Measurements from ENCODE around the gene APBB2. TPM values are rescaled to one million over a fixed set of nuclear protein-coding genes. Genes with fewer than 3 reads are reported as not detected.

Gene APBB2
- total and polyA plus RNA-seq, 2 of the 4 experiments (the other 2 are of a cell fraction), result 47.9 to 75.5 TPM

GRCh38 chr4:41136456-41136855 is 77.9 kb downstream of the APBB2 start:
- H4K91ac ChIP-seq (ENCODE audit: insufficient read depth, low read depth, low read length), result no peak overlapping the region
- CTCF ChIA-PET, result interaction anchor here (1.2 kb wide), 1 partner anchor 78 kb away, joined by 4 read pairs; the partner anchor contains the start of gene APBB2
- H3K4me2 ChIP-seq (ENCODE audit: low read depth, low read length), result no peak overlapping the region
- ATAC-seq (ENCODE audit: low read depth) (no peak), DNase-seq (no peak)
- TF ChIP-seq POLR2A (IDR thresholded peaks at IDR 0.05; ENCODE audit: low read depth, low read length) (no peak), FOS (IDR thresholded peaks at IDR 0.05; ENCODE audit: low read depth, low read length) (no peak), CHD1 (IDR thresholded peaks at IDR 0.05; ENCODE audit: low read depth, low read length) (no peak), RCOR1 (IDR thresholded peaks at IDR 0.05; ENCODE audit: insufficient replicate concordance, low read length) (no peak), MAZ (IDR thresholded peaks at IDR 0.05; ENCODE audit: borderline replicate concordance, low read depth, low read length) (no peak), NFE2L2 (IDR thresholded peaks at IDR 0.05; ENCODE audit: low read depth, low read length) (no peak), USF2 (IDR thresholded peaks at IDR 0.05; ENCODE audit: low read depth, low read length) (no peak), MXI1 (IDR thresholded peaks at IDR 0.05; ENCODE audit: borderline replicate concordance, low read depth, low read length) (no peak), MAFK (IDR thresholded peaks at IDR 0.05; ENCODE audit: low read depth, low read length) (no peak), CTCF (conservative IDR thresholded peaks at IDR 0.05; ENCODE audit: low read depth, low read length) (no peak), ELK1 (IDR thresholded peaks at IDR 0.05; ENCODE audit: borderline replicate concordance, low read depth, low read length) (no peak)
- no peak overlapping the region for H2BK20ac ChIP-seq (ENCODE audit: low read depth, low read length)
- peaks cover 8% of the 10 kb centered on the region for H3K4me1 ChIP-seq (ENCODE audit: control insufficient read depth, insufficient read depth, low read length)
- no peak overlapping the region for H3K18ac ChIP-seq (ENCODE audit: low read depth, low read length)
- H2AK5ac ChIP-seq (ENCODE audit: low read depth, low read length), result peak overlapping the region; percentile 7; the same call in 1 of the 2 replicates
- H4K20me1 ChIP-seq (ENCODE audit: insufficient read depth, low read length), result no peaks in the 10 kb centered on the region
- H3K4me3 ChIP-seq (ENCODE audit: insufficient read depth, low read depth, low read length), result no peak overlapping the region
- no peaks in the 10 kb centered on the region for H3K27me3 ChIP-seq (ENCODE audit: control insufficient read depth, insufficient read depth, low read length)
- H4K5ac ChIP-seq (ENCODE audit: low read depth, low read length), result no peak overlapping the region
- H3K9ac ChIP-seq (ENCODE audit: low read depth, low read length), result no peak overlapping the region
- H3K79me1 ChIP-seq (ENCODE audit: low read depth in 1 of 2, low read length in 2 of 2), result peaks cover 27 to 45% of the 10 kb centered on the region in 2 experiments
- dilution Hi-C loops (cut with HindIII; ENCODE audit: low sequenced_read_pairs, unreplicated experiment), result no loop called here
- peaks cover 7% of the 10 kb centered on the region for H3K9me1 ChIP-seq (ENCODE audit: insufficient read depth, low read length)
- no peak overlapping the region for H3K4ac ChIP-seq (ENCODE audit: low read depth, low read length)
- H3K27ac ChIP-seq (ENCODE audit: insufficient read depth, low read length), result no peak overlapping the region
- intact Hi-C loops (cut with micrococcal nuclease), result no loop called here
- no peak overlapping the region for H2BK15ac ChIP-seq (ENCODE audit: low read depth, low read length)
- no peak overlapping the region for H3K56ac ChIP-seq (ENCODE audit: extremely low read depth, insufficient read depth, low read length)
- H2AFZ ChIP-seq (replicated peaks; ENCODE audit: low read length, poor library complexity), result no peak overlapping the region
- BruUV-seq (replicated peaks), result no TSS peak
- no peak overlapping the region for H2BK120ac ChIP-seq (ENCODE audit: low read depth, low read length)
- no peak overlapping the region for H3K23ac ChIP-seq (ENCODE audit: low read depth, low read length)
- WGBS, 2 experiments (ENCODE audit: extremely low coverage in 2 of 2, insufficient read length in 1 of 2), result 100% methylated on average over 3 of the region's 3 CpGs; no CpG with 5 or more reads in 1 of the 2 experiments
- H2AK9ac ChIP-seq (replicated peaks; ENCODE audit: low read depth, low read length, poor library complexity), result no peak overlapping the region
- in situ Hi-C loops (cut with MboI; ENCODE audit: low sequenced_read_pairs), result no loop called here
- no peaks in the 10 kb centered on the region for H3K9me3 ChIP-seq (ENCODE audit: control insufficient read depth, insufficient read depth, low read length)
- POLR2A ChIA-PET (ENCODE audit: unreplicated experiment), result no interaction called here
- no peaks in the 10 kb centered on the region for H3K36me3 ChIP-seq (ENCODE audit: control insufficient read depth, insufficient read depth, low read length)
- H3K14ac ChIP-seq (replicated peaks; ENCODE audit: low read depth, low read length), result no peak overlapping the region; the same call in 1 of the 2 replicates
- no peak overlapping the region for H4K8ac ChIP-seq (ENCODE audit: low read depth in 2 of 2, low read length in 2 of 2)
- no peak overlapping the region for H2BK5ac ChIP-seq (ENCODE audit: low read depth, low read length, poor library complexity, severe bottlenecking)

All from IMR-90 (cell line).